K562 (cell line): ENCODE measurements around the gene FBXL12. TPM values are rescaled to one million over a fixed set of nuclear protein-coding genes. Genes with fewer than 3 reads are reported as not detected.
A peak's percentile ranks its signal among the peaks of the same experiment; 100 is the strongest.

Experiments
- C11orf30 ChIP-seq: fragments of 450-650 bp; IDR thresholded peaks from 2 replicates; pipeline ENCODE4 v1.6.1; 2016; ENCODE audit warnings: low read depth, mild to moderate bottlenecking
- GTF2E2 ChIP-seq: fragments of 200-800 bp; sonication (Bioruptor generic); IDR thresholded peaks from 2 replicates; pipeline ENCODE4 v1.6.1; 2016; ENCODE audit warnings: missing genetic modification characterization, missing compliant biosample characterization
- KAT2B ChIP-seq: IDR thresholded peaks from one replicate; pipeline ENCODE4 v1.6.1; 2012; ENCODE audit warnings: low read depth, mild to moderate bottlenecking, control low read depth, inconsistent platforms, low read length, moderate library complexity
- KLF1 ChIP-seq: fragments of 450-650 bp; IDR thresholded peaks from 2 replicates; pipeline ENCODE4 v1.6.1; 2016; ENCODE audit warnings: missing genetic modification characterization, missing compliant biosample characterization
- MCM5 ChIP-seq: fragments of 450-650 bp; IDR thresholded peaks from 2 replicates; pipeline ENCODE4 v1.6.1; 2016; ENCODE audit warnings: low read depth
- MIER1 ChIP-seq: fragments of 450-650 bp; IDR thresholded peaks from 2 replicates; pipeline ENCODE4 v1.6.1; 2016; ENCODE audit warnings: antibody characterized with exemption, mild to moderate bottlenecking, low read depth
- MYC ChIP-seq, 2 experiments: fragments of 250-450 bp in 1 of 2; sonication (Bioruptor Pico) in 1 of 2; IDR thresholded peaks; 2 replicates each; pipeline versions ENCODE4 v1.5.1 to v1.6.1; 2012 to 2021; ENCODE audit warnings: low read depth in 2 of 2, borderline replicate concordance in 1 of 2, improper control_type of control experiment in 1 of 2, low read length in 1 of 2, mild to moderate bottlenecking in 1 of 2, moderate library complexity in 1 of 2
- PYGO2 ChIP-seq: fragments of 450-650 bp; IDR thresholded peaks from 2 replicates; pipeline ENCODE4 v1.6.1; 2016; ENCODE audit warnings: mild to moderate bottlenecking, missing genetic modification characterization, moderate library complexity, missing compliant biosample characterization
- SIN3B ChIP-seq: fragments of 450-650 bp; IDR thresholded peaks from 2 replicates; pipeline ENCODE4 v1.6.1; 2017; ENCODE audit warnings: low read depth, mild to moderate bottlenecking, moderate library complexity
- SP1 ChIP-seq: sonication (generic); formaldehyde crosslinking; IDR thresholded peaks from 2 replicates; pipeline ENCODE4 v1.8.1; 2022; ENCODE audit warnings: mild to moderate bottlenecking, missing genetic modification reagents
- TOE1 ChIP-seq, 2 experiments: fragments of 450-650 bp in 1 of 2; sonication (generic) in 1 of 2; formaldehyde crosslinking in 1 of 2; IDR thresholded peaks; 2 replicates each; pipeline versions ENCODE4 v1.7.1 to v1.8.0; 2016 to 2022; ENCODE audit warnings: borderline replicate concordance in 2 of 2, mild to moderate bottlenecking in 2 of 2, antibody characterized with exemption in 1 of 2, inconsistent platforms in 1 of 2, low read depth in 1 of 2, missing genetic modification reagents in 1 of 2, moderate library complexity in 1 of 2
- ZBTB1 ChIP-seq: sonication (generic); formaldehyde crosslinking; IDR thresholded peaks from 2 replicates; pipeline ENCODE4 v1.8.1; 2023; ENCODE audit warnings: missing genetic modification reagents, low read depth, mild to moderate bottlenecking, borderline replicate concordance
- ZKSCAN1 ChIP-seq: fragments of 150-350 bp; IDR thresholded peaks from 2 replicates; pipeline ENCODE4 v1.6.1; 2016; ENCODE audit warnings: low read depth, low read length
- ZNF133 ChIP-seq: fragments of 250-450 bp; sonication (Bioruptor Pico); IDR thresholded peaks from 2 replicates; pipeline ENCODE4 v1.4.0; 2020; ENCODE audit warnings: mild to moderate bottlenecking
- ZNF3 ChIP-seq: fragments of 250-450 bp; sonication (Bioruptor Pico); IDR thresholded peaks from 2 replicates; pipeline ENCODE4 v1.5.0; 2021; ENCODE audit warnings: mild to moderate bottlenecking, moderate library complexity
- polyA plus RNA-seq, 8 experiments: library from polyadenylated mRNA; depleted of rRNA in 4 of 8; stranded (reverse) in 5 of 8; unstranded in 3 of 8; fragments of >200 nt; fragmentation: Nextera tagmentation in 2 of 8; fragmentation: Illumina TruSeq in 1 of 8; extraction: Ambion mirVana in 2 of 8; extraction: Trizol in 1 of 8; gene quantifications; 2 replicates each; pipeline versions ENCODE4 v1.2.1 to v1.2.3, GENCODE V29; 2011 to 2014; ENCODE audit warnings: inconsistent platforms in 1 of 8, missing spikeins in 1 of 8
- total RNA-seq, 7 experiments: library from RNA; depleted of rRNA in 6 of 7; stranded (reverse); fragments of >200 nt in 6 of 7; fragmentation: Illumina TruSeq in 2 of 7; extraction: Trizol in 2 of 7; gene quantifications; 2 replicates each; pipeline versions ENCODE4 v1.2.1 to v1.2.3, GENCODE V29; 2011 to 2021; ENCODE audit warnings: low replicate concordance in 1 of 7
- TF ChIP-seq, protein P1 (sequence below): fragments of 250-450 bp; sonication (Bioruptor Pico); IDR thresholded peaks from 2 replicates; pipeline ENCODE4 v1.5.0; 2020; ENCODE audit warnings: mild to moderate bottlenecking
- TF ChIP-seq, protein P2 (sequence below): sonication (generic); formaldehyde crosslinking; IDR thresholded peaks from 2 replicates; pipeline ENCODE4 v1.4.0; 2020; ENCODE audit warnings: mild to moderate bottlenecking, missing genetic modification reagents
- TF ChIP-seq, protein P3 (sequence below): IDR thresholded peaks from 2 replicates; pipeline ENCODE4 v1.6.1; 2011; ENCODE audit warnings: borderline replicate concordance, low read depth, mild to moderate bottlenecking, moderate library complexity, low read length; ENCODE audit not compliant: insufficient read depth, poor library complexity, severe bottlenecking
- TF ChIP-seq, protein P4 (sequence below): fragments of 250-450 bp; sonication (Bioruptor Pico); IDR thresholded peaks from 2 replicates; pipeline ENCODE4 v1.5.0; 2020; ENCODE audit warnings: mild to moderate bottlenecking, borderline replicate concordance

Gene FBXL12
- total and polyA plus RNA-seq, 9 of the 15 experiments (the other 6 are each of a cell fraction or from before 2014, with no cell fraction given): 2.7 to 40.5 (median 26.5) TPM

DNA sequence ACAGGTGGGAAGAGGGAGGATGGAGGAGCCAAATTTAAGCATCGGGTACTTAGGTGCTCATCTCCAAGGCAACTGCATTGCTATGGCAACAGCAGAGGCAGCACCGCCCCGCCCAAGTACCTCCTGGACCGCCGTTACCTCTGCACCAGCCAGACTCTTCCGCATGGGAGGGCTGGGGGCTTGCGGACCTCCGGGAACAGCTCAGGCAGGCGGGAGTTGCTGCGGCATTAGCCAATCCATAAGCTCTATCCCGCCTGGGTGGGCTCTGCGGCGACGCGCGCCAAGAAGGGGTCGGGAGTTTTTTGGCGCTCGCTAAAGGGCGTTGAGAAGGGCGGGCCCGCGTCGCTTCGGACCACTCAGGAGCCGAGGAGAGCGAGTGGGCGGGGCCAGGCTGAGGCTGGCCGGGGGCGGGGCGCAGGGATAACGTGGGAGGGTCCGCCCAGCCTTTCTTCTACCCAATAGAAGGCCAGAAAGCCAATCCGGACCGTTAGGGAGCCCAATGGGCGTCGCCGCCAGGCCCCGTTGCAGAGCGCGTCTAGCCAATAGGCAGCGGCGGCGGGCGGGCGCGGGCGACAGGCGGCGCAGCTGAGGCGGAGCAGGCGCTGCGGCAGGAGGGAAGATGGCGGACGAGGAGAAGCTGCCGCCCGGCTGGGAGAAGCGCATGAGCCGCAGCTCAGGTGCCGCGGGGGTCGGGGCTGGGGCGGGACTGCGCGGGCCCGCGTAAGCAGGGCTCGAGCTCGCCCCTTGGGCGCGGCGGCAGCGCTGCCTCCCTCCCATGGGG, 16.0 kb upstream of the FBXL12 start, which contains the start of gene PIN1 (continued):
- TF ChIP-seq GTF2E2 (tag) (no peak), ZNF133 (no peak), C11orf30 (peak; percentile 77), SIN3B (peak; percentile 79), PYGO2 (tag) (no peak), MYC (IDR thresholded peaks at IDR 0.05; ENCODE audit: low read depth, low read length) (peak; percentile 35; the same call in 1 of the 2 replicates), MYC (CRISPR knock-in tag; IDR thresholded peaks at IDR 0.05; ENCODE audit: borderline replicate concordance, low read depth) (no peak), MCM5 (no peak), TOE1 (IDR thresholded peaks at IDR 0.05; ENCODE audit: borderline replicate concordance) (no peak), TOE1 (CRISPR knock-in tag; IDR thresholded peaks at IDR 0.05; ENCODE audit: borderline replicate concordance, low read depth) (no peak), MIER1 (no peak), ZNF3 (CRISPR knock-in tag) (no peak), ZKSCAN1 (no peak), KLF1 (peak; percentile 91), SP1 (CRISPR knock-in tag) (peak; percentile 96), KAT2B (no peak), ZBTB1 (no peak)
- TF ChIP-seq, protein P1, sequence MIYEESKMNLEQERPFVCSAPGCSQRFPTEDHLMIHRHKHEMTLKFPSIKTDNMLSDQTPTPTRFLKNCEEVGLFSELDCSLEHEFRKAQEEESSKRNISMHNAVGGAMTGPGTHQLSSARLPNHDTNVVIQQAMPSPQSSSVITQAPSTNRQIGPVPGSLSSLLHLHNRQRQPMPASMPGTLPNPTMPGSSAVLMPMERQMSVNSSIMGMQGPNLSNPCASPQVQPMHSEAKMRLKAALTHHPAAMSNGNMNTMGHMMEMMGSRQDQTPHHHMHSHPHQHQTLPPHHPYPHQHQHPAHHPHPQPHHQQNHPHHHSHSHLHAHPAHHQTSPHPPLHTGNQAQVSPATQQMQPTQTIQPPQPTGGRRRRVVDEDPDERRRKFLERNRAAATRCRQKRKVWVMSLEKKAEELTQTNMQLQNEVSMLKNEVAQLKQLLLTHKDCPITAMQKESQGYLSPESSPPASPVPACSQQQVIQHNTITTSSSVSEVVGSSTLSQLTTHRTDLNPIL (CRISPR knock-in tag): no peak
- TF ChIP-seq, protein P2, sequence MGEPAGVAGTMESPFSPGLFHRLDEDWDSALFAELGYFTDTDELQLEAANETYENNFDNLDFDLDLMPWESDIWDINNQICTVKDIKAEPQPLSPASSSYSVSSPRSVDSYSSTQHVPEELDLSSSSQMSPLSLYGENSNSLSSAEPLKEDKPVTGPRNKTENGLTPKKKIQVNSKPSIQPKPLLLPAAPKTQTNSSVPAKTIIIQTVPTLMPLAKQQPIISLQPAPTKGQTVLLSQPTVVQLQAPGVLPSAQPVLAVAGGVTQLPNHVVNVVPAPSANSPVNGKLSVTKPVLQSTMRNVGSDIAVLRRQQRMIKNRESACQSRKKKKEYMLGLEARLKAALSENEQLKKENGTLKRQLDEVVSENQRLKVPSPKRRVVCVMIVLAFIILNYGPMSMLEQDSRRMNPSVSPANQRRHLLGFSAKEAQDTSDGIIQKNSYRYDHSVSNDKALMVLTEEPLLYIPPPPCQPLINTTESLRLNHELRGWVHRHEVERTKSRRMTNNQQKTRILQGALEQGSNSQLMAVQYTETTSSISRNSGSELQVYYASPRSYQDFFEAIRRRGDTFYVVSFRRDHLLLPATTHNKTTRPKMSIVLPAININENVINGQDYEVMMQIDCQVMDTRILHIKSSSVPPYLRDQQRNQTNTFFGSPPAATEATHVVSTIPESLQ (CRISPR knock-in tag): no peak; the same call in 1 of the 2 replicates
- TF ChIP-seq, protein P3, sequence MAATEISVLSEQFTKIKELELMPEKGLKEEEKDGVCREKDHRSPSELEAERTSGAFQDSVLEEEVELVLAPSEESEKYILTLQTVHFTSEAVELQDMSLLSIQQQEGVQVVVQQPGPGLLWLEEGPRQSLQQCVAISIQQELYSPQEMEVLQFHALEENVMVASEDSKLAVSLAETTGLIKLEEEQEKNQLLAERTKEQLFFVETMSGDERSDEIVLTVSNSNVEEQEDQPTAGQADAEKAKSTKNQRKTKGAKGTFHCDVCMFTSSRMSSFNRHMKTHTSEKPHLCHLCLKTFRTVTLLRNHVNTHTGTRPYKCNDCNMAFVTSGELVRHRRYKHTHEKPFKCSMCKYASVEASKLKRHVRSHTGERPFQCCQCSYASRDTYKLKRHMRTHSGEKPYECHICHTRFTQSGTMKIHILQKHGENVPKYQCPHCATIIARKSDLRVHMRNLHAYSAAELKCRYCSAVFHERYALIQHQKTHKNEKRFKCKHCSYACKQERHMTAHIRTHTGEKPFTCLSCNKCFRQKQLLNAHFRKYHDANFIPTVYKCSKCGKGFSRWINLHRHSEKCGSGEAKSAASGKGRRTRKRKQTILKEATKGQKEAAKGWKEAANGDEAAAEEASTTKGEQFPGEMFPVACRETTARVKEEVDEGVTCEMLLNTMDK: no peak
- TF ChIP-seq, protein P4, sequence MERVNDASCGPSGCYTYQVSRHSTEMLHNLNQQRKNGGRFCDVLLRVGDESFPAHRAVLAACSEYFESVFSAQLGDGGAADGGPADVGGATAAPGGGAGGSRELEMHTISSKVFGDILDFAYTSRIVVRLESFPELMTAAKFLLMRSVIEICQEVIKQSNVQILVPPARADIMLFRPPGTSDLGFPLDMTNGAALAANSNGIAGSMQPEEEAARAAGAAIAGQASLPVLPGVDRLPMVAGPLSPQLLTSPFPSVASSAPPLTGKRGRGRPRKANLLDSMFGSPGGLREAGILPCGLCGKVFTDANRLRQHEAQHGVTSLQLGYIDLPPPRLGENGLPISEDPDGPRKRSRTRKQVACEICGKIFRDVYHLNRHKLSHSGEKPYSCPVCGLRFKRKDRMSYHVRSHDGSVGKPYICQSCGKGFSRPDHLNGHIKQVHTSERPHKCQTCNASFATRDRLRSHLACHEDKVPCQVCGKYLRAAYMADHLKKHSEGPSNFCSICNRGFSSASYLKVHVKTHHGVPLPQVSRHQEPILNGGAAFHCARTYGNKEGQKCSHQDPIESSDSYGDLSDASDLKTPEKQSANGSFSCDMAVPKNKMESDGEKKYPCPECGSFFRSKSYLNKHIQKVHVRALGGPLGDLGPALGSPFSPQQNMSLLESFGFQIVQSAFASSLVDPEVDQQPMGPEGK (CRISPR knock-in tag): no peak; the same call in 1 of the 2 replicates
